Mucosa of gallbladder (tissue), 1 donor: ENCODE results near the gene SCPEP1. TPM values are rescaled to one million over a fixed set of nuclear protein-coding genes. Genes with fewer than 3 reads are reported as not detected.
A peak's percentile ranks its signal among the peaks of the same experiment; 100 is the strongest.

Source experiments
- DNase-seq: peaks from one replicate; pipeline ENCODE4 v3.0.0-alpha.2; 2020; ENCODE audit warnings: low spot score
- total RNA-seq: library from RNA; stranded (reverse); gene quantifications from one replicate; pipeline ENCODE4 v1.2.1, GENCODE V29; 2021
- donor health status: DM: no; HTN: no; CAD: no.

Gene SCPEP1
- total RNA-seq, 1 donor from 2014 or later, result 77.0 TPM

- no peak for DNase-seq
These were observed 23.6 kb downstream of the SCPEP1 start for GRCh38 chr17:57001541-57001940.

DNA sequence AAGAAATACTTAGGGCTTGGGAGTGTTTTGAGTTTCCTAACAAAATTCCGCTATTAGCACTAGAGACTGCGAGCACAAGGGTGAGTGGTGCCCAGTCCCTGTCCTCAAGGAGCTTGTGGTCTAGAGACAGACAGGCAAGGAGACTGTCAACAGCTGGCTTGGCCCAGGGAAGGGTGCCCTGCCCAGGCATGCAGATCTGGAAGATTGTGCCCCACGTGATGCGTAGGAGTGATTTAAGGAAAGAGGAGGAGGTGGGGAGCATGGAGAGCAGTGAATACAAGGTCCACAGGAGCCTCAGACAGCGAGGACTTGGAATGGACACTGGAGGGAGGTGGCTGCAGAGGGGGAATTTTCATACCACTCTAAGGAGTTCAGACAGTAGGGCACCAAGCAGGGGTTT is 25.0 kb downstream of the SCPEP1 start:
- DNase-seq, result no peak

DNA sequence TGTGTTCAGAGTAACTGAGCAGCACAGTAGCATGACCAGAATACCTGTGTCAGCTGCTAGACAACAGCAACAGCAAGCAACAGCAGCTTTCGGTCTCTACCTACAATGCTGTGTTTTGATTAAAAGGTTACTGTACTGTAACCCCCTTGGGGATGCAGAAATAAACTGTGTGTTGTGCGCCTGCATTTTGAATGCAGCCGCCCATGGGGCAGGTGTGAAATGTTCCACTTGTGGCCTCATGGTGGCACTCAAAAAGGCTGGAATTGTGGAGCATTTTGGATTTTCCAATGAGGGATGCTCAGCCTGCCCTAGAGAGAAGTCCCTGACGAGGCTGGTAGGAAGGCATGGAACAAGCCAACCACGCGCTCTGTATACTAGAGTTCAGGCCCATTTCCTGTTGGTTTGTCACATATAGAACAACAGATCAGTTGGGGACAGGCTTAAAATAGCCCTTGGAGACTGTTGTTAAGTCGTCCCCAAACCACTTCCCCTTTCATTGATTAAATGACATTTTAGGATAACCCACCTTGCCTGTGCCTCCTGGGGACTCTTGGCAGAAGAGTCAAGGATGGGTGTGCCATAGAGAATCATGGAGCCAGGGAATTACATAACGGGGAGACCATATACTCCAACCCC is 27.1 kb downstream of the SCPEP1 start:
- DNase-seq, result no peak

GRCh38 chr17:57006040-57006439 is 28.1 kb downstream of the SCPEP1 start:
- DNase-seq, result no peak

DNA sequence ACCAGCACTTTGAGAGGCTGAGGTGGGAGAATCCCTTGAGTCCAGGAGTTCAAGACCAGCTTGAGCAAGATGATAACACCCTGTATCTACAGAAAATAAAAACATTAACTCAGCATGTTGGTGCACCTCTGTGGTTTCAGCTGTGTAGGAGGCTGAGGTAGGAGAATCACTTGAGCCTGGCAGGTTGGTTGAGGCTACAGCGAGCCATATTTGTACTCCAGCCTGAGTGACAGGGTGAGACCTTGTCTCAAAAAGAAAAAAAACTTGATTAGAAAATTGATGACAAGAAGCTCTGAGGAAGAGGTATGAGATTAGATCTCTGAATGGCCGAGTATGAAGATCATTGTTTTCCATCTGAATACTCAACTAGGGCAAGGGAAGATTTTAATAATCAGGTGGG is 31.0 kb downstream of the SCPEP1 start:
- no peak for DNase-seq

DNA sequence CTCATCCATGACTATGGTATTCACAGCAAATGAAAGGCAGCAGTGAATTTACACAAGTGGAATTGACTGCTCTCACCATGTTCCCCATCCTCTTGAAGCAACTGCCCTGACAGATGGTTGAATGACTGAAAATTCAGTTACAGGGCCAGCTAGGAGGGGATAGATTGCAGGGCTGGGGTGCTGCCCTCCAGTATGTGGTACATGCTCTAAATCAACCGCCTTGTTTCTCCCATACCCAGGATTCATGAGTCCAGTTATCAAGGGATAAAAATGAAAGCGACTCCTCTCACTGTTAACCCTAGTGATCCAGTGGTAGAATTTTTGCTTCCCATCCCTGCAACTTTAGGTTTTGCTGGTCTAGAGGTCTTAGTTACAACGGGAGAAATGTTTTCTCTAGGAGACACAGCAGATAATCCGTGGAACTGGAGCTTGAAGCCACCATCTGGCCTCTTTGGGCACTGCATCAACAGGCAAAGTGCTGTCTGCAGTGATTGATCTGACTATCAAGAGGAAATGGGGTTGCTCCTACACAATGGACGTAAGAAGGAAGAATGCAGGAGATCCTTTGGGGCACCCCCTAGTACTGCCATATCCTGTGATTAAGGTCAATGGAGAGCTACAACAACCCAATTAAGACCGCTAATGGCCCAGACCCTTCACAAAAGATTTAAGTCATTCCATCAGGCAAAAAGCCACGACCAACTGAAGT is 32.0 kb downstream of the SCPEP1 start:
- DNase-seq, result peak; percentile 51

GRCh38 chr17:57010487-57010886 is 32.6 kb downstream of the SCPEP1 start:
- no peak for DNase-seq

DNA sequence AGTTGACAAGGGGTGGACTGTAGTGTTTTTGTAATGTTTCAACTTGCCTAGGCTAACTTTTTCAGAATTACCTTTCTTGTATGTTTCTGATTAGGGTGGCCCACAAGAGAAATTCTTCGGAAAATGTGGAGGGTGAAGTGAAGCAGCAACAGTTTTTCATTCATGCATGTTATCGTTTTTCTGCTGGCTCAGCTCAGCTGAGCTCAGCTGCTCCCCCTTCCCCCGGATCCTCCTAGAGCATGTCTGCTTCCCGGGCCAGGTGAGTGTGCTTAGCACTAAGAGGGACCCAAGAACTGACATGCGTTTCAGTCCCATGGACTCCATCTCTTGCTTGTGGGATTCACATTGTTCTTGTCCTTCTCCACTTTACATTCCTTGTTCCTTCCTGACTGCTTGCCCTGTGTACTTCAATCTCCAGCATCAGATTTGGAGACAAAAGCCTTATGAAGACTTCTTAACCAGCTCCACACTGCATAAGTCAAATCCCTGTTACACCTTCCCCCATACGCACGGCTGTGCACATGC is 33.6 kb downstream of the SCPEP1 start:
- no peak for DNase-seq

- no peak for DNase-seq
These were observed 38.3 kb downstream of the SCPEP1 start for GRCh38 chr17:57016071-57016763.

DNA sequence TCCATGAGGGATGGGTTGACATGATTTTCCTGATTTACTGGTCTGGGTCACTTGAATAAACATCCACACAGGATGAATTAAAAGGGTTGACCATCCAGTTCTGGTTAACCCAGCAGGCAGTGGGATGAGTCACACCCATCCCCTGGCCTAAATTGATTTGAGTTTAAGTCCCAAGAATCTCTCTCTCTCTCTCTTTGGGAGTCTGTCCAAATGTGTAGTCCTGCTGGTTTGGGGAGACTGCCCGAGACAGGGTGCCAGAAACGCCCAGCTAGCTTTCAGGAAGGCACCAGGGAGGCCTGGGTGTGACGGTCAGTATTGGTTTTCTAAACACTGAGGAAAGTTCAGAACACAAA is 38.8 kb downstream of the SCPEP1 start:
- DNase-seq, result no peak

- no peak for DNase-seq
These were observed 39.7 kb downstream of the SCPEP1 start for GRCh38 chr17:57017625-57018024.

- no peak for DNase-seq
These were observed 42.3 kb downstream of the SCPEP1 start for GRCh38 chr17:57020208-57020607.

- peak; percentile 44 for DNase-seq
These were observed 43.5 kb downstream of the SCPEP1 start for GRCh38 chr17:57021226-57021940.

DNA sequence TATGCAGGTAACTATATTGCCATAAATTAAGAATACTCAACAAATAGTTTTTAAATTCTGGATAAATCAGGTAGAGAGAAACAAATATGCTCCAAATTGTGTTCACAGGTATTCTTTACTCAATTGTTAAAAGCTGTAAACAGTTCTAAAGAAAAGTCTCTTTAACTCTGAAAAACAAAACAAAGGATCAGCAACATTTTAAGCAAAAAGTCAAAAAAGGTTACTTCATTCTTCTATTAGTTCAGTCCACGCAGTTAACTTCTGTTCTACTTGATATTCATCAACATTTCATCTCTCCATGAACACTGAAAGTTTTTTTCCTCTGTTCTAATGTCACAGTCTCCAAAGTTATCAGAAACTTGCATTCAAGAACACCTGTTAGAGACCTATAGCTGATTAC is 47.9 kb downstream of the SCPEP1 start:
- no peak for DNase-seq

DNA sequence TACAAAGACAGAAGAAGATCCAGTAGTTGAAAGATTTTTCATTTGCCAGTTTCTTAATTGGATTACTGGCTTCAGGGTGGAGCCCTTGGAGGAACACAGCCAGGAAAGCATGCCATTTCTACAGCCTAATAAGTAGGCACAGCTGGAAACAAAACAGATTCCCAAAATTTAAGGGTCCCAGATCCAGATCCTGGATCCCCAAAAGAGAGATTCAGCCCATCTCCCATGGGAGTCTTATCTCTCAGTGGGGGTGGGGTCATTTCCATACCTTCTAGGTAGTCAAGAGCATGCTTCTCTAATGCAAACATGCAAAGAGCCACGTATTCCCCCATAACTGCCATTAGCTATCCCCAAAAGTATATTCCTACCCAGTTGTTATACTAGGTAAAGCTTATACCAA is 49.9 kb downstream of the SCPEP1 start:
- DNase-seq, result no peak

- peak; percentile 57 for DNase-seq
These were observed 54.4 kb downstream of the SCPEP1 start for GRCh38 chr17:57032343-57032742.

DNA sequence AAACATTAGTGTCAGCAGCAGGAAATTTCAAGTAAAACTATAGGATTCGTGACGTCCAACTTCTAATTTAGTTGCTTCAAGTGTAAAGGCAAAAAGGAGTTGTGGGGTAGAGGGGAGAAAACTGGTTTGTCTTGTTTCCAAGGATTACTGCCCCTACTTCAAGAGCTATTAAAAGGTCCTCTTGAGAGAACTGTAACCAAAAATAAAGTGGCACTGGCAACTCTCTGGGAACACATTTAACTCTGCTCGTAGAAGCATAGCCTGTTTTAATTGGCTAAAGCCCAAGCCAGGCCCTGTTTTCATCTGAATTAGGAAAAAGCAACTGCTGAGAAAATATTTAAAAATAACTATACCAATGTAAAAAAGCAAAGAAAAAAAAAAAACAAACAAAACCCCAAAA is 55.4 kb downstream of the SCPEP1 start:
- no peak for DNase-seq

GRCh38 chr17:57034807-57035754 is 57.1 kb downstream of the SCPEP1 start:
- no peak for DNase-seq

GRCh38 chr17:57035971-57036481 is 58.1 kb downstream of the SCPEP1 start:
- DNase-seq, result peak; percentile 70

- no peak for DNase-seq
These were observed 59.5 kb downstream of the SCPEP1 start for GRCh38 chr17:57037411-57037810.

GRCh38 chr17:57038486-57038885 is 60.6 kb downstream of the SCPEP1 start:
- DNase-seq, result no peak
